ENCODE data around the gene AFF3.

DNA sequence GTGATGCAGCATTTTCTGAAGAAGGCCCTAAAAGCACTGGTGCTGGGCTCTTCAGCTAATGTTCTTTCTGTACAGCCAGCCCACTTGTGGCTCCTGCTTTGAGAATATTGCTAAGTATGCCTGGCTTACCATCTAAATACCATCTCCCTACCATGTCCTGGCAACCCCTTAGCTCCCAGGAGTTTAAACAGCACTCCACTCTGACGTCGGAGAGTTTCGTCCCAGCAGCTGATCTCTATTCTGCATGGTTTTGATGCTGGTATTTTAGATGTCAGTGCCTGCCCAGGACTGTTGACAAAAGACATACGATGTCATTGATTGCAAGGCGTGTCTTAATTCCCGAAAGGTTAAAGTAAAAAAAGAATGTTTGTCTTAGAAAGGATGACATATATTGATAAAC is 47.0 kb upstream of the AFF3 start:
- TF ChIP-seq, protein P1, sequence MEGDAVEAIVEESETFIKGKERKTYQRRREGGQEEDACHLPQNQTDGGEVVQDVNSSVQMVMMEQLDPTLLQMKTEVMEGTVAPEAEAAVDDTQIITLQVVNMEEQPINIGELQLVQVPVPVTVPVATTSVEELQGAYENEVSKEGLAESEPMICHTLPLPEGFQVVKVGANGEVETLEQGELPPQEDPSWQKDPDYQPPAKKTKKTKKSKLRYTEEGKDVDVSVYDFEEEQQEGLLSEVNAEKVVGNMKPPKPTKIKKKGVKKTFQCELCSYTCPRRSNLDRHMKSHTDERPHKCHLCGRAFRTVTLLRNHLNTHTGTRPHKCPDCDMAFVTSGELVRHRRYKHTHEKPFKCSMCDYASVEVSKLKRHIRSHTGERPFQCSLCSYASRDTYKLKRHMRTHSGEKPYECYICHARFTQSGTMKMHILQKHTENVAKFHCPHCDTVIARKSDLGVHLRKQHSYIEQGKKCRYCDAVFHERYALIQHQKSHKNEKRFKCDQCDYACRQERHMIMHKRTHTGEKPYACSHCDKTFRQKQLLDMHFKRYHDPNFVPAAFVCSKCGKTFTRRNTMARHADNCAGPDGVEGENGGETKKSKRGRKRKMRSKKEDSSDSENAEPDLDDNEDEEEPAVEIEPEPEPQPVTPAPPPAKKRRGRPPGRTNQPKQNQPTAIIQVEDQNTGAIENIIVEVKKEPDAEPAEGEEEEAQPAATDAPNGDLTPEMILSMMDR (IDR thresholded peaks at IDR 0.05; ENCODE audit: low read length): no peak
- TF ChIP-seq EZH2 (IDR thresholded peaks at IDR 0.05; ENCODE audit: borderline replicate concordance, low read length): no peak

Measured in OCI-LY1 (cell line).